Right lobe of liver (tissue), 4 donors: ENCODE data around the gene FBXO27.

Experiments used
- POLR2A ChIP-seq: fragments of 450-650 bp; IDR thresholded peaks from one replicate; pipeline ENCODE4 v1.6.1; 2017; ENCODE audit warnings: antibody characterized with exemption, mild to moderate bottlenecking
- TF ChIP-seq, protein P1 (sequence below), 4 donors: fragments of 200-600 bp in 3 of 4; fragments of 450-650 bp in 1 of 4; IDR thresholded peaks; one replicate each; pipeline versions ENCODE4 v1.5.1 to v1.8.0; 2016 to 2022; ENCODE audit warnings: antibody characterized with exemption in 4 of 4, mild to moderate bottlenecking in 2 of 4
- donor health status: DM: no; HTN: no; CAD: no.
- donor health status: DM: no; HTN: no; CAD: no.
- donor health status: DM: no; HTN: yes; CAD: no.

DNA sequence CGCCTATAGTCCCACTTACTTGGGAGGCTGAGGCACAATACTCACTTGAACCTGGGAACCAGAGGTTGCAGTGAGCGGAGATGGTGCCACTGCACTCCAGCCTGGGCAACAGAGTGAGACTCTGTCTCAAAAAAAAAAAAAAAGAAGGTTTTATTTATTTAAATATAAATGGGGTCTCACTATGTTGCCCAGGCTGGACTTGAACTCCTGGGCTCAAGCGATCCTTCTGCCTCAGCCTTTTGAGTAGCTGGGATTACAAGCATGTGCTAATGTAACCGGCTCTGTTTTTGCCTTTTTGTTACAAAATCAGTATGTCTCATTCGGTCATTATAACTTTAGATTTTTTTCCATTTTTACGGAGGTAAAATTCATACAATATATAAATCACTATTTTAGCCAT lies 24.2 kb downstream of the FBXO27 start:
- no peak for TF ChIP-seq POLR2A
- TF ChIP-seq, protein P1, sequence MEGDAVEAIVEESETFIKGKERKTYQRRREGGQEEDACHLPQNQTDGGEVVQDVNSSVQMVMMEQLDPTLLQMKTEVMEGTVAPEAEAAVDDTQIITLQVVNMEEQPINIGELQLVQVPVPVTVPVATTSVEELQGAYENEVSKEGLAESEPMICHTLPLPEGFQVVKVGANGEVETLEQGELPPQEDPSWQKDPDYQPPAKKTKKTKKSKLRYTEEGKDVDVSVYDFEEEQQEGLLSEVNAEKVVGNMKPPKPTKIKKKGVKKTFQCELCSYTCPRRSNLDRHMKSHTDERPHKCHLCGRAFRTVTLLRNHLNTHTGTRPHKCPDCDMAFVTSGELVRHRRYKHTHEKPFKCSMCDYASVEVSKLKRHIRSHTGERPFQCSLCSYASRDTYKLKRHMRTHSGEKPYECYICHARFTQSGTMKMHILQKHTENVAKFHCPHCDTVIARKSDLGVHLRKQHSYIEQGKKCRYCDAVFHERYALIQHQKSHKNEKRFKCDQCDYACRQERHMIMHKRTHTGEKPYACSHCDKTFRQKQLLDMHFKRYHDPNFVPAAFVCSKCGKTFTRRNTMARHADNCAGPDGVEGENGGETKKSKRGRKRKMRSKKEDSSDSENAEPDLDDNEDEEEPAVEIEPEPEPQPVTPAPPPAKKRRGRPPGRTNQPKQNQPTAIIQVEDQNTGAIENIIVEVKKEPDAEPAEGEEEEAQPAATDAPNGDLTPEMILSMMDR (IDR thresholded peaks at IDR 0.05), result no peak
